Activated T-cell treated with anti-CD3 and anti-CD28 coated beads, Interleukin-2, amount 50 U/mL, for 1 hour (primary cell): Measurements from ENCODE around the gene PLCB4.

Experiments used
- DNase-seq: peaks from one replicate; pipeline ENCODE4 v3.0.0-alpha.2; 2020

Gene PLCB4

GRCh38 chr20:9062066-9062465, 6.8 kb upstream of the PLCB4 start:
- no peak for DNase-seq

GRCh38 chr20:9066191-9066590, 2.7 kb upstream of the PLCB4 start:
- no peak for DNase-seq

GRCh38 chr20:9068233-9068801, 570 bp upstream of the PLCB4 start:
- no peak for DNase-seq

- no peak for DNase-seq
These were observed 1.4 kb downstream of the PLCB4 start for GRCh38 chr20:9070304-9070703.

GRCh38 chr20:9071976-9072726, 3.3 kb downstream of the PLCB4 start:
- DNase-seq: no peak

GRCh38 chr20:9072861-9073500, 4.1 kb downstream of the PLCB4 start:
- no peak for DNase-seq

- DNase-seq: no peak
These were observed 6.6 kb downstream of the PLCB4 start for GRCh38 chr20:9075264-9076095.

GRCh38 chr20:9076440-9076839, 7.6 kb downstream of the PLCB4 start:
- no peak for DNase-seq

GRCh38 chr20:9078826-9079731, 10.2 kb downstream of the PLCB4 start:
- DNase-seq: no peak

GRCh38 chr20:9081423-9081966, 12.6 kb downstream of the PLCB4 start:
- DNase-seq: no peak

GRCh38 chr20:9082741-9083140, 13.9 kb downstream of the PLCB4 start:
- DNase-seq: no peak

GRCh38 chr20:9087531-9088217, 18.8 kb downstream of the PLCB4 start:
- DNase-seq: no peak

- no peak for DNase-seq
These were observed 19.7 kb downstream of the PLCB4 start for GRCh38 chr20:9088556-9088955.

GRCh38 chr20:9092113-9092512, 23.2 kb downstream of the PLCB4 start:
- no peak for DNase-seq

- DNase-seq: no peak
These were observed 23.8 kb downstream of the PLCB4 start for GRCh38 chr20:9092655-9093054.

GRCh38 chr20:9093218-9093957, 24.5 kb downstream of the PLCB4 start:
- DNase-seq: no peak

GRCh38 chr20:9099372-9099771, 30.5 kb downstream of the PLCB4 start:
- DNase-seq: no peak

- no peak for DNase-seq
These were observed 31.8 kb downstream of the PLCB4 start for GRCh38 chr20:9100691-9101090.

- no peak for DNase-seq
These were observed 33.6 kb downstream of the PLCB4 start for GRCh38 chr20:9102456-9102855.

- DNase-seq: no peak
These were observed 35.1 kb downstream of the PLCB4 start for GRCh38 chr20:9103955-9104354.

- DNase-seq: no peak
These were observed 39.4 kb downstream of the PLCB4 start for GRCh38 chr20:9108260-9108659.
